Pancreas (tissue), 10 donors: ENCODE data around the gene STPG3. TPM values are rescaled to one million over a fixed set of nuclear protein-coding genes. Genes with fewer than 3 reads are reported as not detected.

ENCODE experiments used
- ATAC-seq, 4 donors: fragments of 200-7000 bp; cut with Tn5 transposase; one replicate each; pipeline versions ENCODE4 v1.8.0 to v1.9.1; 2020; ENCODE audit warnings: mild to moderate bottlenecking in 4 of 4, moderate library complexity in 4 of 4
- DNase-seq, 6 donors: peaks; one replicate each; pipeline ENCODE4 v3.0.0-alpha.2; 2020
- FAIRE-seq: peaks from 2 replicates; lab custom pipeline; 2012; peaks lifted over from hg19 to GRCh38; lab: Jason Lieb, UNC
- H3K27ac ChIP-seq, 4 donors: fragments of 200-600 bp; sonication (generic); 1 replicate in 3 of 4; 2 replicates in 1 of 4; pipeline versions ENCODE4 v1.5.0 to v1.8.0; 2020
- H3K27me3 ChIP-seq, 4 donors: fragments of 200-600 bp; one replicate each; pipeline ENCODE4 v1.8.0; 2021
- H3K36me3 ChIP-seq, 3 donors: fragments of 200-600 bp; sonication (generic) in 1 of 3; one replicate each; pipeline versions ENCODE4 v1.5.0 to v1.8.0; 2020 to 2021
- H3K4me1 ChIP-seq, 3 donors: fragments of 200-600 bp; one replicate each; pipeline ENCODE4 v1.8.0; 2021
- H3K4me3 ChIP-seq, 4 donors: fragments of 200-600 bp; sonication (generic) in 2 of 4; one replicate each; pipeline versions ENCODE4 v1.5.0 to v1.8.0; 2020 to 2021
- H3K9me3 ChIP-seq, 4 donors: fragments of 200-600 bp; one replicate each; pipeline ENCODE4 v1.8.0; 2021
- WGBS, 2 donors: extraction: QIAGEN DNeasy Blood & Tissue Kit; methylation state at CpG; one replicate each; pipeline ENCODE4 v1.1.7; 2013; 5-methylcytosine and 5-hydroxymethylcytosine counted together
- intact Hi-C, 3 donors: fragments of 100-400 bp; cut with DNase I; formaldehyde crosslinking; loops; one replicate each; pipeline versions ENCODE4 v1.11.1 to v1.14.2; 2022
- polyA plus RNA-seq, 2 donors: library from polyadenylated mRNA; stranded (reverse); fragments of 200-250 nt; gene quantifications; one replicate each; pipeline ENCODE4 v1.2.3, GENCODE V29; 2013
- total RNA-seq, 6 donors: library from RNA; stranded (reverse); fragmentation: NEBNext Ultra II Directional in 4 of 6; extraction: Animal tissue kit (Norgen Biotek cat#: 25700) in 4 of 6; gene quantifications; one replicate each; pipeline versions ENCODE4 v1.2.1 to v1.2.4, GENCODE V29; 2021 to 2023
- TF ChIP-seq, protein P1 (sequence below), 4 donors: fragments of 200-600 bp; sonication (generic) in 3 of 4; IDR thresholded peaks; one replicate each; pipeline versions ENCODE4 v1.5.0 to v1.8.0; 2021; ENCODE audit warnings: antibody characterized with exemption in 4 of 4
- donor health status: healthy with polysubstance abuse.
- donor health status: DM: no; HTN: no; CAD: no; lungs with moderate emphysema.
- donor health status: DM: no; HTN: no; CAD: no.
- donor health status: control.
- donor health status: control.
- donor health status: Bipolar disorder and iron deficiency.
- donor health status: DM: yes; HTN: yes; CAD: no.
- donor health status: DM: no; HTN: no; CAD: no.
- donor health status: DM: no; HTN: no; CAD: no.
- donor health status: DM: yes; HTN: yes; CAD: no.

STPG3 gene
- total and polyA plus RNA-seq, 8 donors = 0.23 TPM; not detected in 7

GRCh38 chr9:137243626-137244485 lies 7.2 kb upstream of the STPG3 start:
- Histone ChIP-seq H3K27ac (no peak overlapping the region), H3K4me1 (peaks cover 0 to 23% (median 18%) of the 10 kb centered on the region in 3 donors), H3K36me3 (peaks cover 7 to 11% (median 8%) of the 10 kb centered on the region in 3 donors), H3K4me3 (peak overlapping the region in 2 of 4 donors; percentile 97), H3K9me3 (no peaks in the 10 kb centered on the region), H3K27me3 (no peaks in the 10 kb centered on the region)
- no peak for FAIRE-seq
- TF ChIP-seq, protein P1, sequence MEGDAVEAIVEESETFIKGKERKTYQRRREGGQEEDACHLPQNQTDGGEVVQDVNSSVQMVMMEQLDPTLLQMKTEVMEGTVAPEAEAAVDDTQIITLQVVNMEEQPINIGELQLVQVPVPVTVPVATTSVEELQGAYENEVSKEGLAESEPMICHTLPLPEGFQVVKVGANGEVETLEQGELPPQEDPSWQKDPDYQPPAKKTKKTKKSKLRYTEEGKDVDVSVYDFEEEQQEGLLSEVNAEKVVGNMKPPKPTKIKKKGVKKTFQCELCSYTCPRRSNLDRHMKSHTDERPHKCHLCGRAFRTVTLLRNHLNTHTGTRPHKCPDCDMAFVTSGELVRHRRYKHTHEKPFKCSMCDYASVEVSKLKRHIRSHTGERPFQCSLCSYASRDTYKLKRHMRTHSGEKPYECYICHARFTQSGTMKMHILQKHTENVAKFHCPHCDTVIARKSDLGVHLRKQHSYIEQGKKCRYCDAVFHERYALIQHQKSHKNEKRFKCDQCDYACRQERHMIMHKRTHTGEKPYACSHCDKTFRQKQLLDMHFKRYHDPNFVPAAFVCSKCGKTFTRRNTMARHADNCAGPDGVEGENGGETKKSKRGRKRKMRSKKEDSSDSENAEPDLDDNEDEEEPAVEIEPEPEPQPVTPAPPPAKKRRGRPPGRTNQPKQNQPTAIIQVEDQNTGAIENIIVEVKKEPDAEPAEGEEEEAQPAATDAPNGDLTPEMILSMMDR (IDR thresholded peaks at IDR 0.05) = no peak
- 49 to 53% methylated on average over 15 of the region's 15 CpGs for WGBS, 2 donors
- no peak for ATAC-seq
- intact Hi-C loops = no loop called here
- peak in 3 of 6 donors; percentile 43 to 76 (median 50) for DNase-seq

GRCh38 chr9:137244486-137245449 lies 6.3 kb upstream of the STPG3 start:
- Histone ChIP-seq H3K9me3 (no peaks in the 10 kb centered on the region), H3K4me1 (peaks cover 0 to 18% (median 14%) of the 10 kb centered on the region in 3 donors), H3K4me3 (no peak overlapping the region), H3K36me3 (peaks cover 7 to 11% (median 8%) of the 10 kb centered on the region in 3 donors), H3K27me3 (no peaks in the 10 kb centered on the region), H3K27ac (no peak overlapping the region)
- TF ChIP-seq, protein P1 (IDR thresholded peaks at IDR 0.05) = no peak
- FAIRE-seq (no peak), ATAC-seq (no peak), DNase-seq (peak in 3 of 6 donors; percentile 47 to 74 (median 51))
- 74 to 82% methylated on average over 34 to 36 of the region's 36 CpGs for WGBS, 2 donors
- intact Hi-C loops = no loop called here

DNA sequence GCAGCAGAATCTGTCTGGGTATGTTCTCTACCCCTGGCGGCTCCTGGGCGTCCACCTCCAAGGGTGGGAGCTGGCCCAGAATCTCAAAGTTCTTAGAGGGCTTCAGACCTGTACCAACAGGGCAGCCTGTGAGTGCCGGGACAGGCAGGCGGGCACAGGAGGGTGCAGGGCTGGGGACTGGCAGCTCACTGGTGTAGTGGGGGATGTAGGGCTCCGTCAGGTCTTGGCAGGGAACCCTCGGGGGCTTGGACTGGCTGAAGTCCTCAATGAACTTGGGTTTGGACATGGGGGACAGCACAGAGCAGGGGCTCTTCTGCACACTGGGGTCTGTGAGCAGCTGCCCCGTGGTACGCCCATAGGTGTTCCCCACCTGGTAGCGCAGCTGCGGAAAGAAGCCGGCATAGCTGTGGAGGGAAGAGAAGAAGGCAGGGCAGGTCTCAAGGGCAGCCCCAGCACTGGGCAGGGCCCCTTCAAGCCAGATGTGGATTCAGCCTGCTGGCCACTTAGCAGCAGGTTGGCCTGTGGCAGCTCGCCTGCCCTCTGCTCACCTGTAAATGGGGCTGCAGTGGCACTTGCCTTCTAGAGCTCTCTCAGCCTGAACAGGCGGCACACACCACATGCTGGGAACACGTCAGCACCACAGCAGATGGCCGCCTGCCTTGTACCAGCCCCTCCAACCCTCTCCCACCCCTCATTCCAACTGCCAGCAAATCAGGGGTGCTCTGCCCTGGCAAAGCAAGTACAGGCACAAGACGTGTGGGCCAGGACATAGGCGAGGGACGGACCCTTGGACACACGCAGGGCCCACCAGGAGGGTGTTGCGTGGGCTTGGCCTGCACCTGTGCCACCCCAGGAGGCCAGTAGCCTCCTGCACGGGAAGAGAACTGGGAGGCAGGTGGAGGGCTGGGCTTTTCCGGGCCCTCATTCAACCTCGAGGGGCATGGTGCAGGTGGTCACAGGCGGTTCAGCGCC lies 5.3 kb upstream of the STPG3 start:
- Histone ChIP-seq H3K27ac (no peak overlapping the region), H3K4me1 (peaks cover 0 to 18% (median 14%) of the 10 kb centered on the region in 3 donors), H3K9me3 (no peaks in the 10 kb centered on the region), H3K4me3 (no peak overlapping the region), H3K36me3 (peaks cover 7 to 11% (median 8%) of the 10 kb centered on the region in 3 donors), H3K27me3 (no peaks in the 10 kb centered on the region)
- intact Hi-C loops = no loop called here
- FAIRE-seq (no peak), ATAC-seq (no peak), DNase-seq (peak in 1 of 6 donors; percentile 70)
- WGBS, 2 donors = 86 to 92% methylated on average over 25 of the region's 25 CpGs
- TF ChIP-seq, protein P1 (IDR thresholded peaks at IDR 0.05) = no peak

GRCh38 chr9:137247135-137247915 lies 3.8 kb upstream of the STPG3 start:
- H3K27me3 ChIP-seq = no peaks in the 10 kb centered on the region
- peaks cover 0 to 18% (median 14%) of the 10 kb centered on the region in 3 donors for H3K4me1 ChIP-seq
- no peak overlapping the region for H3K4me3 ChIP-seq
- DNase-seq (no peak), FAIRE-seq (no peak), ATAC-seq (no peak)
- no peak overlapping the region for H3K27ac ChIP-seq
- TF ChIP-seq, protein P1 (IDR thresholded peaks at IDR 0.05) = no peak
- 80 to 87% methylated on average over 20 of the region's 20 CpGs for WGBS, 2 donors
- H3K9me3 ChIP-seq = no peaks in the 10 kb centered on the region
- peaks cover 7 to 11% (median 8%) of the 10 kb centered on the region in 3 donors for H3K36me3 ChIP-seq
- intact Hi-C loops = no loop called here
